ENCODE data around the gene RBMY1D. TPM values are rescaled to one million over a fixed set of nuclear protein-coding genes. Genes with fewer than 3 reads are reported as not detected.

Gene RBMY1D
- total RNA-seq, 1 experiment from 2014 or later: not detected

Other genes with a start within 250 kb of the RBMY1D start
- gene RBMY1E, start 23.5 kb upstream of the RBMY1D start, total RNA-seq (2014; rRNA removed; shearing (Covaris generic); ENCODE audit: low replicate concordance): not detected in 2 replicates

Data from Karpas-422 (cell line).